GM12892 (cell line): ENCODE data around the gene GPR82.

ENCODE experiments used
- POLR2A ChIP-seq: IDR thresholded peaks from 2 replicates; pipeline ENCODE4 v1.6.1; 2011; ENCODE audit warnings: low read depth, low read length, control low read depth
- POLR2AphosphoS5 ChIP-seq: IDR thresholded peaks from 2 replicates; pipeline ENCODE4 v1.6.1; 2011; ENCODE audit warnings: low read depth, low read length, control low read depth
- TAF1 ChIP-seq: IDR thresholded peaks from 2 replicates; pipeline ENCODE4 v1.6.1; 2011; ENCODE audit warnings: low read depth, mild to moderate bottlenecking, control low read depth, low read length, borderline replicate concordance

GRCh38 chrX:41692162-41692749, 31.7 kb upstream of the GPR82 start:
- TF ChIP-seq TAF1 (no peak), POLR2A (no peak), POLR2AphosphoS5 (no peak)
